ENCODE data around the gene MYCBP. TPM values are rescaled to one million over a fixed set of nuclear protein-coding genes. Genes with fewer than 3 reads are reported as not detected.

MYCBP gene
- total and polyA plus RNA-seq, 2 experiments from 2014 or later, result 33.6 to 82.3 TPM

DNA sequence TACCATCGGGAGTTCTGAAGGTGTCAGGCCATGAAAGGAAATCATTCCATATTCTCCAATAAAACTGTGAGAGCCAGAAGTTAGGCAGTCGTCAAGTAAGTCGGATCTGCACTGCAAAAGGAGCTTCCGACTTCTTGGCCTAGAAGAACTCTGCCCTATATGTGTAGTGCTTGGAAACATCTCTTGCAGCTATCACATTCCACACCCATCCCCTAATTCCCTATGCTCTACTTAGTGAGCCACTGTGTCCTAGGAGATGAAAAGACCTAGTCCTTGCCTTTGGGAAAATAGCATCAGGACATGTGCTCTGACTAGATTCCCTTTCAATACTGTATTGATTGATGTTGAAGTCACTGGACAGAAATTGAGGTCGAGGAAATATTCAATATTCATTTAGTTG is 16.4 kb upstream of the MYCBP start:
- Mint-ChIP-seq H3K4me1 (peaks cover 13% of the 10 kb centered on the region; the same call in 2 of the 3 replicates), H3K27me3 (ENCODE audit: insufficient read depth, low read depth, poor library complexity) (peaks cover 2% of the 10 kb centered on the region), H3K9me3 (no peaks in the 10 kb centered on the region), H3K27ac (no peak overlapping the region), H3K36me3 (ENCODE audit: low read depth) (no peaks in the 10 kb centered on the region), H3K4me3 (no peak overlapping the region)
- H3K79me2 ChIP-seq (replicated peaks; ENCODE audit: insufficient read depth), result no peaks in the 10 kb centered on the region
- H3K36me3 ChIP-seq (ENCODE audit: insufficient read depth), result no peaks in the 10 kb centered on the region
- no peaks in the 10 kb centered on the region for H3K27me3 ChIP-seq (ENCODE audit: insufficient read depth)
- ATAC-seq (no peak), DNase-seq (ENCODE audit: low spot score) (no peak)
- TF ChIP-seq CREB1 (CRISPR knock-in tag; IDR thresholded peaks at IDR 0.05; ENCODE audit: low read depth) (no peak), POLR2AphosphoS5 (IDR thresholded peaks at IDR 0.05; ENCODE audit: low read depth) (no peak), ZNF331 (CRISPR knock-in tag; IDR thresholded peaks at IDR 0.05; ENCODE audit: low read depth) (no peak), EZH2phosphoT487 (IDR thresholded peaks at IDR 0.05; ENCODE audit: unreplicated experiment) (no peak), EZH2 (IDR thresholded peaks at IDR 0.05; ENCODE audit: low read depth, unreplicated experiment) (no peak)
- TF ChIP-seq, protein P1, sequence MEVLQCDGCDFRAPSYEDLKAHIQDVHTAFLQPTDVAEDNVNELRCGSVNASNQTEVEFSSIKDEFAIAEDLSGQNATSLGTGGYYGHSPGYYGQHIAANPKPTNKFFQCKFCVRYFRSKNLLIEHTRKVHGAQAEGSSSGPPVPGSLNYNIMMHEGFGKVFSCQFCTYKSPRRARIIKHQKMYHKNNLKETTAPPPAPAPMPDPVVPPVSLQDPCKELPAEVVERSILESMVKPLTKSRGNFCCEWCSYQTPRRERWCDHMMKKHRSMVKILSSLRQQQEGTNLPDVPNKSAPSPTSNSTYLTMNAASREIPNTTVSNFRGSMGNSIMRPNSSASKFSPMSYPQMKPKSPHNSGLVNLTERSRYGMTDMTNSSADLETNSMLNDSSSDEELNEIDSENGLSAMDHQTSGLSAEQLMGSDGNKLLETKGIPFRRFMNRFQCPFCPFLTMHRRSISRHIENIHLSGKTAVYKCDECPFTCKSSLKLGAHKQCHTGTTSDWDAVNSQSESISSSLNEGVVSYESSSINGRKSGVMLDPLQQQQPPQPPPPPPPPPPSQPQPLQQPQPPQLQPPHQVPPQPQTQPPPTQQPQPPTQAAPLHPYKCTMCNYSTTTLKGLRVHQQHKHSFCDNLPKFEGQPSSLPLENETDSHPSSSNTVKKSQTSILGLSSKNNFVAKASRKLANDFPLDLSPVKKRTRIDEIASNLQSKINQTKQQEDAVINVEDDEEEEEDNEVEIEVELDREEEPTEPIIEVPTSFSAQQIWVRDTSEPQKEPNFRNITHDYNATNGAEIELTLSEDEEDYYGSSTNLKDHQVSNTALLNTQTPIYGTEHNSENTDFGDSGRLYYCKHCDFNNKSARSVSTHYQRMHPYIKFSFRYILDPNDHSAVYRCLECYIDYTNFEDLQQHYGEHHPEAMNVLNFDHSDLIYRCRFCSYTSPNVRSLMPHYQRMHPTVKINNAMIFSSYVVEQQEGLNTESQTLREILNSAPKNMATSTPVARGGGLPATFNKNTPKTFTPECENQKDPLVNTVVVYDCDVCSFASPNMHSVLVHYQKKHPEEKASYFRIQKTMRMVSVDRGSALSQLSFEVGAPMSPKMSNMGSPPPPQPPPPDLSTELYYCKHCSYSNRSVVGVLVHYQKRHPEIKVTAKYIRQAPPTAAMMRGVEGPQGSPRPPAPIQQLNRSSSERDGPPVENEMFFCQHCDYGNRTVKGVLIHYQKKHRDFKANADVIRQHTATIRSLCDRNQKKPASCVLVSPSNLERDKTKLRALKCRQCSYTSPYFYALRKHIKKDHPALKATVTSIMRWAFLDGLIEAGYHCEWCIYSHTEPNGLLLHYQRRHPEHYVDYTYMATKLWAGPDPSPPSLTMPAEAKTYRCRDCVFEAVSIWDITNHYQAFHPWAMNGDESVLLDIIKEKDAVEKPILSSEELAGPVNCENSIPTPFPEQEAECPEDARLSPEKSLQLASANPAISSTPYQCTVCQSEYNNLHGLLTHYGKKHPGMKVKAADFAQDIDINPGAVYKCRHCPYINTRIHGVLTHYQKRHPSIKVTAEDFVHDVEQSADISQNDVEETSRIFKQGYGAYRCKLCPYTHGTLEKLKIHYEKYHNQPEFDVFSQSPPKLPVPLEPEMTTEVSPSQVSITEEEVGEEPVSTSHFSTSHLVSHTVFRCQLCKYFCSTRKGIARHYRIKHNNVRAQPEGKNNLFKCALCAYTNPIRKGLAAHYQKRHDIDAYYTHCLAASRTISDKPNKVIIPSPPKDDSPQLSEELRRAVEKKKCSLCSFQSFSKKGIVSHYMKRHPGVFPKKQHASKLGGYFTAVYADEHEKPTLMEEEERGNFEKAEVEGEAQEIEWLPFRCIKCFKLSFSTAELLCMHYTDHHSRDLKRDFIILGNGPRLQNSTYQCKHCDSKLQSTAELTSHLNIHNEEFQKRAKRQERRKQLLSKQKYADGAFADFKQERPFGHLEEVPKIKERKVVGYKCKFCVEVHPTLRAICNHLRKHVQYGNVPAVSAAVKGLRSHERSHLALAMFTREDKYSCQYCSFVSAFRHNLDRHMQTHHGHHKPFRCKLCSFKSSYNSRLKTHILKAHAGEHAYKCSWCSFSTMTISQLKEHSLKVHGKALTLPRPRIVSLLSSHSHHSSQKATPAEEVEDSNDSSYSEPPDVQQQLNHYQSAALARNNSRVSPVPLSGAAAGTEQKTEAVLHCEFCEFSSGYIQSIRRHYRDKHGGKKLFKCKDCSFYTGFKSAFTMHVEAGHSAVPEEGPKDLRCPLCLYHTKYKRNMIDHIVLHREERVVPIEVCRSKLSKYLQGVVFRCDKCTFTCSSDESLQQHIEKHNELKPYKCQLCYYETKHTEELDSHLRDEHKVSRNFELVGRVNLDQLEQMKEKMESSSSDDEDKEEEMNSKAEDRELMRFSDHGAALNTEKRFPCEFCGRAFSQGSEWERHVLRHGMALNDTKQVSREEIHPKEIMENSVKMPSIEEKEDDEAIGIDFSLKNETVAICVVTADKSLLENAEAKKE (CRISPR knock-in tag; IDR thresholded peaks at IDR 0.05), result no peak
- TF ChIP-seq, protein P2, sequence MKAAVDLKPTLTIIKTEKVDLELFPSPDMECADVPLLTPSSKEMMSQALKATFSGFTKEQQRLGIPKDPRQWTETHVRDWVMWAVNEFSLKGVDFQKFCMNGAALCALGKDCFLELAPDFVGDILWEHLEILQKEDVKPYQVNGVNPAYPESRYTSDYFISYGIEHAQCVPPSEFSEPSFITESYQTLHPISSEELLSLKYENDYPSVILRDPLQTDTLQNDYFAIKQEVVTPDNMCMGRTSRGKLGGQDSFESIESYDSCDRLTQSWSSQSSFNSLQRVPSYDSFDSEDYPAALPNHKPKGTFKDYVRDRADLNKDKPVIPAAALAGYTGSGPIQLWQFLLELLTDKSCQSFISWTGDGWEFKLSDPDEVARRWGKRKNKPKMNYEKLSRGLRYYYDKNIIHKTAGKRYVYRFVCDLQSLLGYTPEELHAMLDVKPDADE (IDR thresholded peaks at IDR 0.05), result no peak
- TF ChIP-seq, protein P3, sequence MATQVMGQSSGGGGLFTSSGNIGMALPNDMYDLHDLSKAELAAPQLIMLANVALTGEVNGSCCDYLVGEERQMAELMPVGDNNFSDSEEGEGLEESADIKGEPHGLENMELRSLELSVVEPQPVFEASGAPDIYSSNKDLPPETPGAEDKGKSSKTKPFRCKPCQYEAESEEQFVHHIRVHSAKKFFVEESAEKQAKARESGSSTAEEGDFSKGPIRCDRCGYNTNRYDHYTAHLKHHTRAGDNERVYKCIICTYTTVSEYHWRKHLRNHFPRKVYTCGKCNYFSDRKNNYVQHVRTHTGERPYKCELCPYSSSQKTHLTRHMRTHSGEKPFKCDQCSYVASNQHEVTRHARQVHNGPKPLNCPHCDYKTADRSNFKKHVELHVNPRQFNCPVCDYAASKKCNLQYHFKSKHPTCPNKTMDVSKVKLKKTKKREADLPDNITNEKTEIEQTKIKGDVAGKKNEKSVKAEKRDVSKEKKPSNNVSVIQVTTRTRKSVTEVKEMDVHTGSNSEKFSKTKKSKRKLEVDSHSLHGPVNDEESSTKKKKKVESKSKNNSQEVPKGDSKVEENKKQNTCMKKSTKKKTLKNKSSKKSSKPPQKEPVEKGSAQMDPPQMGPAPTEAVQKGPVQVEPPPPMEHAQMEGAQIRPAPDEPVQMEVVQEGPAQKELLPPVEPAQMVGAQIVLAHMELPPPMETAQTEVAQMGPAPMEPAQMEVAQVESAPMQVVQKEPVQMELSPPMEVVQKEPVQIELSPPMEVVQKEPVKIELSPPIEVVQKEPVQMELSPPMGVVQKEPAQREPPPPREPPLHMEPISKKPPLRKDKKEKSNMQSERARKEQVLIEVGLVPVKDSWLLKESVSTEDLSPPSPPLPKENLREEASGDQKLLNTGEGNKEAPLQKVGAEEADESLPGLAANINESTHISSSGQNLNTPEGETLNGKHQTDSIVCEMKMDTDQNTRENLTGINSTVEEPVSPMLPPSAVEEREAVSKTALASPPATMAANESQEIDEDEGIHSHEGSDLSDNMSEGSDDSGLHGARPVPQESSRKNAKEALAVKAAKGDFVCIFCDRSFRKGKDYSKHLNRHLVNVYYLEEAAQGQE (IDR thresholded peaks at IDR 0.05; ENCODE audit: unreplicated experiment), result no peak
- H3K9me2 ChIP-seq (ENCODE audit: insufficient read depth), result no peaks in the 10 kb centered on the region
- H3K4me1 ChIP-seq (ENCODE audit: insufficient read depth), result 0 out of 2 replicates have a peak, but pooled peaks cover 6% of the 10 kb centered on the region
- no peaks in the 10 kb centered on the region for H3F3A ChIP-seq (replicated peaks; ENCODE audit: low read depth)
- H3K4me2 ChIP-seq, result no peak overlapping the region
- H2AFZ ChIP-seq, result no peak overlapping the region
- H3K27ac ChIP-seq (ENCODE audit: low read depth), result no peak overlapping the region
- H4K20me1 ChIP-seq (replicated peaks; ENCODE audit: insufficient read depth), result no peaks in the 10 kb centered on the region
- no peak overlapping the region for H3K4me3 ChIP-seq

Measured in GM23338 (cell line).